HG03520 (cell line): ENCODE measurements around the gene PTPN23.

Experiments
- ATAC-seq: cut with Tn5 transposase; IDR thresholded peaks from one replicate; pipeline ENCODE4 v1.9.1; 2021; ENCODE audit warnings: mild to moderate bottlenecking, moderate library complexity; ENCODE audit not compliant: unreplicated experiment

Gene PTPN23

DNA sequence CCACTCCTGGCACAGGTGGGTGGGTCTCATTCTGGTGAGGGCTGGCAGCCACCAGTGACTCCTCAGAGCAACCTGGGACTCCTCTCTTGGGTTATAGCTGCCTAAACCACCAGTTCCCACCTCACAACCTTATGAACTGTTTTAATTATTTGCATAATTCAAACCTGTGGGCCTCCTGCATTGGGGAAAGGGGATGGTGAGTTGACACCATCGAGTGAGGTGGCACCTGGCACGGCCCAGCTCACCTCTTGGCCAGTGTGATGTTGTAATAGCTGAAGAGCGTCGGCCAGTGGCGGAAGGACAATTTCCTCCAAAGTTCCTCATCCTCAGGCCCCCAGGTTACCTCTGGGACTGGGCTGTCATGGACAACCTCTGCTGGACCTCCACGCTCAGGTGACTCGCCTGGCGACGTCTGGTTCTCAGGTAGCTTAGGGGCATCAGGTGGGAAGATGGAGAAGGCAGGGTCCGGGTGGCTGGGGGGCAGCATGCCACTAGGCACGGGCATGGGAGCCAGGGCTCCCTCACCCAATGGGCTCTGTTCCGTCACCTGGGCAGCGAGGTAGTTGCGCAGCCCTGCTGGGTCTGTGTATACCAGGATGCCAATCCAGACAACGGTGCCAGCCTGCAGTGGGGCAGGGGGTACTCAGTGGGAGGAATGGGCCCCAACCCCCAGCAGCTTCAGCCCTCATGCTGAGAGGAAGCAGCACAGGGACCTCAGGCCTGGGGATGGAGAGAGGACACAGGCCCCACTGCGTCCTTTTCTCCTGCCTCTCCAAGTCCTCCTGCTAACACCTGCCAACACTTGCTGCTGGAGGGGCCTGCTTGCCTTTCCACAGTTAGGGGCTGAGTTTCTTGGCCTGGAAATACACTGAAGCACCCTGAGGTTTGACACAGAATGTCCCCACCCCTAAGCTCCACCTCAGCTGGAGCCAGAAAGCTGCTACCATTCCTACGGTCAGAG, 38.5 kb downstream of the PTPN23 start:
- no peak for ATAC-seq

DNA sequence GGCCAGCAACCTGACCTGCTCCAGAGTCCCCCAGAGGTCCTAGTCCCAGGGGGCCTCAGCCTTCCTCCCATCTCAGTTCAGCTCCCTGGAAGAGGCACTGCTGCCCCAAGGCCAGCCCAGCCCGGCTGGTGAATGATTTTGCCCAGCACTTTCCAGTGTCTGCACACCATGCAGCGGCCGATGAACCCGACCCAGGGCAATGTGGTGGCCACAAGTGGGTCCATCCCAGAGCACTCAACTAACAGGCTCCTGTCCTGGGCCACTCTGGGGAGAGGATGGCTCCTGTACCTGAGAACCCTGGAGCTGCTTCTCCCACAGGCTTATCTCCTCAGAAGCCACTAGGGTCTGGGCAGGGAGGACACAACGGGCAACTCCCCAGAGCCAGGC, 39.2 kb downstream of the PTPN23 start:
- no peak for ATAC-seq

DNA sequence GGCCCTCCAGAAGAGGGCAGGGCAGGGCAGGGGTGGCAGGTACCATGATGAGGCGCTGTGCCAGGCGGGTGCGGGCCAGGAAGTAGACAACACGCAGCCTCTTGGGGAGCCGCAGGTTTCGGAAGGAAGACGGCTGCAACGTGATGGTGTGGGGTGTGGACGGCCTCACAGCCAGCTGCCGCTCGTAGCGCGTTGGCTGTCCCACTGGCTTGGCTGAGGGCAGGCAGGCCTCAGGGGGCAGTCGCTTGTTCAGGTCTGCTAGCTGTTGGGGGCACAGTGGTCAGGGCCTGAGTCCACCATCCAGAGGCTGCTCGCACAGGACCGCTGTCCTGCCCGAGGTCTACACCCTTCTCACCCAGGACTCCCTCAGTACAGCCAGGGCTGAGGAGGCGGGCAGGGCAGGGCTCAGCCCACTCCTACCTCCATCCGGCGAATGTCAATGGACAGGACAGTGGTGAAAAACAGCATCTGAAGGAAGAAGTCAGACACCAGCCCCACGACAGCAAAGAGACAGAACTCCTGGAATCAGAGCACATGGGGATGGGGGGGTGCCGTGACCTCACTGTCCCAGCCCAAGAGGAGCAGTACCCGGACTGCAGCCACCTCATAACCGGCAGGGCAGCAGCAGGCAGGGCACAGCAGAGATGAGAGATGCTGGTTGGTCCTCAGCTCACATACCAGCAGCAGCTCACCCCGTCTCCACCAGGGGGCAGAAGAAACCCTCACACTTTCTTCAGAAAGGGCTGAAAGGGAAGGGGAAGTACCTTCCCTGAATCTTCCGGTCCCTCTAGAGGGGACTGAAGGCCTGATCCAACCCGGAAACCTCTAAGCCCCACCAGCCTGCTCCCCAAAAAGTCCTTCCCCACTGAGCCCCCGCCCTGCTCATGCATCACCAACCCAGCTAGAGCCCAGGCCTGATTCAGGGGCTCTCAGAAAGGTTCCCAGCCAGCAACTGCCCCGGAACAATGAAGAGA, 40.0 kb downstream of the PTPN23 start:
- ATAC-seq = peak; percentile 84

DNA sequence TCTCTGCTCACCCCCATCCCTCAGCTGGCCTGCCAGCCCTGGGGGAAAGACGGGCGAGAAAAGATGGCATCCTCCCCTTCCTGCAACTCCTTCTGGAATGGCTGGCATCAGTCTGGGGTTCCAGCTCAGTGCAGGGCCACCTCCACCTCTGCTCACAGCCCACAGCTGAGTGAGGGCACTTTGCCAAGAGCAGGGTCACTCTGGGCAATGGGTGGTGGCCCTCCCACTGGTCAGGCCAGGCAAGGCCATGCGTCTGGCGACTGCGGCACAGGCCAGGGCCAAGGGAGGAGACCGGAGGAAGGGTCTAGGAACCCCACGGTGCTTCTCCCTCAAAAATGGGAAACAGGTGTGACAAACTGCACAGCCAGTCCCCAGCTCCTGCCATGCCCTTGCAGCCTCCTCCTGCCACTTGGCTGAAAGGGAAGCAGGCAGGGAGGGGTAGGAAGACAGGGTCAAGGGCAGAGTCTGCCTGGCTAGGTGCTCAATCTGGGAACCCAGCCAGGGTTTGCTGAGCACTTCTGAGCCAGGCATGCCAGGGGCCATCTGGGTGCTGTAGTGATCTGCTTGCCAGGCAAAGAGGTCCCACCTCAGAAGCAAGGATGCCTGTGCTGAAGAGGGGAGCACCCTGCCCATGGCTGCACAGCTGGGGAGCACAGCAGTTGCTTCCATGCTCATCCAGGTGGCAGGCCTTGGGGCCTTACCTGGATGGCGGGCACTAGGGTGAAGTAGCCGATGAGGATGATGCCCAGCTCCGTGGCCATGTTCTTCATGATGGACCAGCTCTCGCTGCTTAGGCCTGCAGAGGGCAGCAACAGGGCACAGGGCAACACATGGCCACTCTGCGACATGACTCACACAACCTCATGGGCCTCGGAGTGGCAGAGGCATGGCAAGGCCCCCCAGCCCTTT, 41.2 kb downstream of the PTPN23 start:
- no peak for ATAC-seq

DNA sequence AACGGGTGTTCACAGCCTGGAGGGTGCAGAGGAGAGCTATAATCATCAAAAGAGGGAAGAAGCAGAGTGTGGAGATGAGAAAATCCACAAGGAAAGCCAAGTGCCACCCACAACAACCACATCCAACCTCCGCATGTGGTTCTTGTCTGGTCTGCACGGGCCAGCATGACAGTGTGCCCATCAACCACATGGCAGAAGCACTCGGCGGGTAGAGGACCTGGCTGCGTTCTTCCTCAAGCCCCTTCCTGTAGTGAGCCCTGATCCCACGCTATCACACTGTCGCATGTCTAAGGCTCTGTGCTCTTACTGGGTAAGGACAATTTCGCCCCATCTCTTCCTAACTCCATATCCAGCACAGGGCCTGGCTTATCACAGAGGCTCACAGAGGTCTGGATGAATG, 41.9 kb downstream of the PTPN23 start:
- no peak for ATAC-seq

DNA sequence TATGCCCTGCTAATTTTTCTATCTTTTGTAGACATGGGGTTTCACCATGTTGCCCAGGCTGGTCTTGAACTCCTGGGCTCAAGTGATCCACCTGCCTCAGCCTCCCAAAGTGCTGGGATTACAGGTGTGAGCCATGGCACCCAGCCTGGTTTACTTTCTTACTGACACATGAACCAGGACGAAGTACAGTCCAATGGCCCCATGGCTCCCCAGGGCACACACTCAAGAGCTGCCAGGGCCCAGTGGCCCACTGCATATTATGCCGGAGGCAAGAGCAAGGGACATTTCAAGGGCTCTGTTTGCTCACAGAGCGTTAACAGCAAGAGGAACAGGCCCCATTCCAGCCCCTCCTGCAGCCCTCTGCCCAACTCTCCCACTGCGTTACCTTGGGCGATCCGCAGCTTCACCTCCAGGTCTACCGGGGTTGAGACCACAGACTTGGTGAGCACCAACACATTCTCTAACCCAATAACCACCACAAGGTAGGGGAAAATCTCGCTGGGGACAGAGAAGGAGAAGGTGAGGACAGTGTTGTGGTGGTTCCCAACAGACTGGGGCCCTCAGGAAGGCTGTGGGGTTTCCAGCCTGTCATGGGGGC, 42.8 kb downstream of the PTPN23 start:
- no peak for ATAC-seq

DNA sequence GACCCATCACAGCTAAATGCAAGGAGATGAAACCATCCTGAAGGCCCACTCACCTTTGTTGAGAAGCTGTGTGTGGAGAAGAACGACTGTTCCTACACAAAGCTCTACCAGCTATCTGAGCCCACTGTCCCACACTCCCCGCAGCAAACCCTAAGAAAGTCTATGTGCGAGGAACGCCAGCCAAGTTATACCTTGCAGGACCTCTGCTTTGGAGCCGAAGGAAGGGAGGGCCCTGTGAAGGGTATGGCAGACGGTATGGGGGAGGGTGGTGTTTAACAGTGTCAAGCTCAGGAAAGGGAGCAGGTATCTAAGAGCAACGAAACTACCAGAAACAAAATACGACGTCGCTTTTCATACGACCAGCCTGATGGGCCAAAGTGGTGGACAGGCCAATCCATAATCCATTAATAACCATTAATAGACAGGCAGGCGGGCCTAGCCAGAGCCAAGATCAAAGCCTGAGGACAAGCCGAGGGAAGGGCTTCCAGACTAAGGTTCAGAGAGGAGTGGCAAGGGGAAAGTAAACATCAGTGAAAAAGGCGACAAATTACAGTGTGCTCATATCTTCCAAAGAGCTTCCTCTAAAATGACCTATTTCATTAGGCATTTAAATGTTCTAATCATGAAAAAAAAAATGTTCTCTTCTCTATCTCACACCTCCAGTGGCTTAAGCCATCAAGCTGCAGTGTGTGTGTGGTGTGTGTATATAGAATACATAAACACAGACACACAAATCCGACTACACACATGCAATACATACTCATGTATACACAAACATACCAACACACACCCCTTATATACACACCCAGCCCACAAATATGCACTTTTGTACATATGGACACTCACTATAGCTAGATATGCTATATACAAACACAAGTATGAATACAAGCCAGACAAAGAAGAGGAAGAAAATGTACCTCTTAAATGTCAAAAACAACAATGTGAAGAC, 43.9 kb downstream of the PTPN23 start:
- no peak for ATAC-seq

DNA sequence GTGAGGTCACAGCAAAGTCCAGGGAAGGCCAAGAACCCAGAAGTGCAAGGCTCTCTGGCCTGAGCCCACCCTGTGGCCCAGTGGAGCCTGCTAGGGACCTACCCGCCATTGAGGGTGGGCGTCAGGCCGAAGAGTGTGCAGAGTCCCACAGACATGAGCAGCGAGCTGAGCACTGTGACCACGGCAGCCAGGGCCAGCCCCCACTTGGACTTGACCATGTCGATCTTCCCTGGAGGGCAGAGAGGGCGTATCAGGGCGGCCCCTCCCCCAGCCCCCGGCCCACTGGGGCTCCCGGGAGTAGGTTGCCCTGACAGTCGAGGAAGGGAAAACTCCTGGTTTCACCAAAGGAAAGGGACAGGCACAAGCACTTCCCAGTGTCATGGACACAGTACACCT, 44.6 kb downstream of the PTPN23 start:
- no peak for ATAC-seq

DNA sequence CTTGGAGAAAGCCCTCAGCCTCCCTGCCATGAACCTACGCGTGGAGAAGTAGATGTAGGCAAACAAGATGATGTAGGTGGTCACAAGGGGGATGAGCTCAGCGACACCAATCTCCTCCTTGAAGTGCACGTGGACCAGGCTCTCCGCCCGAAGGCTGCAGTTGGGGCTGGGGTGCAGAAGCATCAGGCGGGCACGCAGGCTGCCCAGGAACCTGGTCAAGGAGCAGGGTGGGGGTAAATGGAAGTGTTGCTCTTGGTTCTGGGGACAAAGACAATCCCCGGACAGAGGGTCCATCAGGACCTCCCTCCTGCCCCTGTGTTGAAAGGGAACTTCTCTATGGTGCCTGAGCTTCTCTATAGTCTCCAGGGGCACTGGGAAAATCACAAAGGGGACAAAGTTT, 45.1 kb downstream of the PTPN23 start:
- ATAC-seq = no peak

DNA sequence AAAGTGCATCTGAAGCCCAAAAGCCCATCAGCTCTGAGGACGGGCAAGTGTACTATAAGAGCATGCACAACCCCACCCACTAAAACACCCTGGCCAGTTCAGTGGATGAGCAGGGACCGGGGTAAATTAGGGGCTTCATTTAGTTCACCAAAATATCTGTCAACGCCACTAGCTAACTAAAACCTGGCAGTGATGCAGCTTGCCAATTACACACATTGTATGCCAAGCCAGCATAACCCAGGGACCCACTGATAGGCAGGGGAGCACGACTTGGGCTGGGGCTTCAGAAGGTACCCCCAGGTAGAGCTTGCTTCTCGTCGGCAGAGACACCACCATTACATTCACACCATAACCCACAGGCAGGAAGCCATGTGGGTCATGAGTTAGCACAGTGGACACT, 47.0 kb downstream of the PTPN23 start:
- no peak for ATAC-seq

DNA sequence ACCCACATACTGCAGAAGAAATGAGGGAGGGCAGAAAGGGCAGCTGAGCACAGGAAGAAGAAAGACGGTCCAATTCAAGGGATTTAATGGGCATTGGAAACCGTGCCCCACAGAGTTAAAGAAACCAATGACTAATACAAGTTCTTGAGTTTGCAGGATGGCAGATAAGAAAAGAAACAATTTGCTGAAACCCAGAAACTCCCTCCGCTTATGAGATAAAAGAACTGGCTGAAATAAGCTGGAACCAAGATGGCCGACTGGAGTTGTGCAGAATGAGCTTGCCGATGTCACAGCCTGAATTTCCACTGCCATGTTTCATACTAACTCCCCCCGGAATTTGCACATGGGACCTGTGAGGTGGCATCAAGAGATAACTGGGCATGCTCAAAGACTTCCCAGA, 47.8 kb downstream of the PTPN23 start:
- no peak for ATAC-seq

DNA sequence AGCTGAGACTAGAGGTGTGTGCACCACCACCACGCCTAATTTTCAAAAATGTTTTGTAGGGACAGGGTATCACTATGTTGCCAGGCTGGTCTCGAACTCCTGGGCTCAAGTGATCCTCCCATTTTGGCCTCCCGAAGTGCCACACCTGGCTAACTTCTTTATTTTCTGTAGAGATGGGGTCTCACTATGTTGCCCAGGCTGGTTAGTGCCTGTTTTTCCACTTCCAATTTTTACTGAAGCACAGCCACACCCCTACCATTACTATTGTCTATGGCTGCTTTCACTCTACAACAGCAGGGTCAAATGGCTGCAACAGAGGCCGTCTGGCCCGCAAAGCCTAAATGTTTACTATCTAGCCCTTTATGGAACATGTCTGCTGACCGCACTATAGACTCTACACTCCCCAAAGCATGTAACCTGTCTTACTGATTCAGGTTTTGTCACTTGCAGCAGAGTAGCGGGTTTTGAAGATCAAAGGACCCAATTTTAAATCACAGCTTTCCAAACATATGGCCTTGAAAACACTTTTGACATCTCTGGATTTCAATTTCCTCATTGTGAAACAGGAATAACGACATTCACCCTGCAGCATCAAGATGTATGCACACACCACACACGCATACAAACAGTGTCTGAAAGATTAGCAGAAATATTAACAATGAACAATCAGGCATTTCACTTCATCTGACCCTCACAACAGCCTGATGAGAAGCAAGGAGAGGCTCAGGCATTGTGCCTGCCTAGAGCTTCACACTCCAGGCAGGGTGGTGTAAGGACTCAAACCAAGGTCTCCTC, 48.9 kb downstream of the PTPN23 start:
- no peak for ATAC-seq

DNA sequence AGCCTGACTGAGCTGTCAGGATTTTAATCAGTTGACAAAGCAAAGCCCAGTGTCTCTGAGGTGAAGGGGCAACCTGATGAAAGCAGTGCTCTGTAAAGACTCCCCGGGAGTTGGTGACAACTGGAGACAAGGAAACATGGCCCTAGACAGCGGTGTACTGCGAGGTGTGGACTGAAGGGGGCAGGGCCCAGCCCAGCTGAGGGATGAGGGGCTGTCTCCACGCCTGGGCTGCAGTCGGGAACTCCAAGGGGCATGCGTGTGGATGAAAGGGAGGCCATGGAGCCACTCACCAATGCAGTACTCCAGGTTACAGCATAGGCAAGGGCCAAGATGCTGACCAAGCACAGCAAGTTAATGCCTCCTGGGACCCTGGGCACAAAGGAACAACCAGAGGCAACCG, 49.8 kb downstream of the PTPN23 start:
- no peak for ATAC-seq

DNA sequence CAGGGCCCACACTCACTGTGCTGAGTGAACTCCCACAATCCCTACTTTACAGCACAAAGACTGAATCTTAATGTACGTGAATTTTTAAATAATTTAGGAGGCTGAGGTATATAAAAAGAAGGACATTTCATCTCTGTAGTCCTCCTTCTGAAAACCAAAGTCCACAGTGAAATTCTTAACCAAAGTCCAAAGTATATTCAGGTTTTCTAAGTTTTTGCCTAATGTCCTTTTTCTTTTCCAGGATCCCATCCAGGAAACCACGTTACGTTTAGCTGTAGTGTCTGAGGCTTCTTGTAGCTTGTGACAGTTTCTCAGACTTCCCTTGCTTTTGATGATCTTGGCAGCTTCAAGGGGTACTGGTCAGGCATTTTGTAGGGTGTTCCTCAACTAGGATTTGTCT, 50.4 kb downstream of the PTPN23 start:
- no peak for ATAC-seq

DNA sequence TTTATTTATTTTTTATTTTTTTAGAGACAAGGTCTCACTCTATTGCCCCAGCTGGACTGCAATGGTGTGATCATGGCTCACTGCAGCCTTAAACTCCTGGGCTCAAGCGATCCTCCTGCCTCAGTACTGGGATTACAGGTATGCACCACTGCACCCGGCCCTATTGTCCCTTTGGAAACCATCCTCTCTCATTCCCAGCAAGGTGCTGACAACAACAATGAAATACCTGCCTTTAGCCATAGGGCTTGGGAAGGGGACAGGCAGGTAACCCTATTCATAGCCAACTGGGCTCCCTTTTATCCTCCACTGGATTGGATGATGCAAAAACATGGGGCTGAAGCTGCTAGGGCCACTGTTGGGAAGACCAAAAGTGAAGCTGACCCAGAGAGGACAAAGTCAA, 51.9 kb downstream of the PTPN23 start:
- no peak for ATAC-seq

DNA sequence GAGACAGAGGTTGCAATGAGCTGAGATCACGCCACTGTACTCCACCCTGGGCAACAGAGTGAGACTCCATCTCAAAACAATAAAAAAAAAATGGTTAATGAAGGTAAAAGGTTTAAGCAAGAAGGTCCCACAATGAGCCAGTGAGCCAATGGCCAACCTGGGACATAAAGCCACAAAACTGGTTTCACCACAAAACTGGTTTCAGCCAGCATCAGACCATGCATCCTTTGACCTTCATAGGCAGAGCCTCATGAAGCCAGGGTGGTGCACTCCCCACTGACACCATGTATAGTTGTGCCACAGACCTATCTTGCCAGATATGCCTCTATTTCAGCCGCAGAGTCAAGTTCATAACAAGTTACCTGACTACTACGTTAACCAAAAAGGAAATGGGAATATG, 53.0 kb downstream of the PTPN23 start:
- no peak for ATAC-seq

DNA sequence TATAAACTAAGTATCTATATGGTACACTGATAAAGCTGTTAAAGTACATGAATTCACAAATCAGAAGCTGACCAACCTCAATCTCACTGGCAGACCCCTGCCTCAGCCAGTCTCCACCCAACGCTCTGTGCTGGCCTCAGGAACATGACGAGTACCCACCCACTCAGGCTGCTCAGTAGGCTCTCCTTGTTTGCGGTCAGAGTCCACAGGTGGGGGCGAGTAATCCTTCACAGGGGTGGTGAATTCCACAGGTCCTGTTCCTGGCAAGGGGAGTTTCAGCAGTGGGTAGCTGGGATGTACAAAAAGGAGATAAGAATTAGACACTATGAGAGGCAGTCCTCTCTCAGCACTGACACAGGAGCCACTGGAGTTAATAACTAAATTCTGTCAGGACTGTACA, 54.0 kb downstream of the PTPN23 start:
- no peak for ATAC-seq

DNA sequence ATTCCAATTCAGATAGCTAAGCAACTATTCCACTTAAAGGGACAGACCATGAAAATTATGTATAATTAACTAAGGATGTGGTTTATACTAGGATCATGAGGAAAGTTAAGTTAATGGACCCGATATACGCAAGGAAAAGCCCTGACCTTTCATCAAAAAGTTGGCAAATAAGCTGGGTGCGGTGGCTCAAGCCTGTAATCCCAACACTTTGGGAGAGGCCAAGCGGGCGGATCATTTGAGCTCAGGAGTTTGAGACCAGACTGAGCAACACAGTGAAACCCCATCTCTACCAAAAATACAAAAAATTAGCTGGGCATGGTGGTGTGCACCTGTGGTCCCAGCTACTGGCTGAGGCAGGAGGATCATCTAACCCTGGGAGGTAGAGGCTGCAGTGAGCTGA, 55.4 kb downstream of the PTPN23 start:
- no peak for ATAC-seq
